Thymus (tissue), 11 donors: ENCODE results near the gene RANBP3L. TPM values are rescaled to one million over a fixed set of nuclear protein-coding genes. Genes with fewer than 3 reads are reported as not detected.
"Not testable (repeated sequence)": the region's sequence is repeated elsewhere in the genome, so short reads cannot be mapped to it uniquely, and the experiment has no call there.

Experiments used
- DNase-seq, 9 donors: peaks; one replicate each; pipeline ENCODE4 v3.0.0-alpha.2; 2013; ENCODE audit warnings: low spot score in 9 of 9, low read depth in 6 of 9, missing footprints in 1 of 9
- H3K27ac ChIP-seq, 2 donors: one replicate each; pipeline ENCODE4 v1.5.1; 2013; ENCODE audit warnings: control low read depth in 1 of 2, low read depth in 1 of 2, low read length in 1 of 2, mild to moderate bottlenecking in 1 of 2, moderate library complexity in 1 of 2
- H3K27me3 ChIP-seq, 2 donors: one replicate each; pipeline ENCODE4 v1.5.1; 2013; ENCODE audit warnings: low read length in 1 of 2; ENCODE audit not compliant: control insufficient read depth in 2 of 2, insufficient read depth in 1 of 2
- H3K36me3 ChIP-seq, 2 donors: one replicate each; pipeline ENCODE4 v1.5.1; 2013; ENCODE audit warnings: low read length in 1 of 2, mild to moderate bottlenecking in 1 of 2, moderate library complexity in 1 of 2; ENCODE audit not compliant: control insufficient read depth in 2 of 2, insufficient read depth in 2 of 2
- H3K4me1 ChIP-seq, 2 donors: one replicate each; pipeline ENCODE4 v1.5.1; 2013; ENCODE audit warnings: low read length in 2 of 2; ENCODE audit not compliant: control insufficient read depth in 2 of 2, insufficient read depth in 2 of 2
- H3K4me3 ChIP-seq, 2 donors: one replicate each; pipeline ENCODE4 v1.5.1; 2013; ENCODE audit warnings: low read length in 2 of 2, control low read depth in 1 of 2, mild to moderate bottlenecking in 1 of 2
- H3K9me3 ChIP-seq, 2 donors: one replicate each; pipeline ENCODE4 v1.5.1; 2013; ENCODE audit warnings: low read length in 1 of 2, mild to moderate bottlenecking in 1 of 2; ENCODE audit not compliant: control insufficient read depth in 2 of 2, insufficient read depth in 1 of 2
- WGBS: extraction: QIAGEN DNeasy Blood & Tissue Kit; methylation state at CpG from one replicate; pipeline ENCODE4 v1.1.7; 2013; 5-methylcytosine and 5-hydroxymethylcytosine counted together
- polyA plus RNA-seq: library from polyadenylated mRNA; stranded (reverse); fragments of 200-250 nt; gene quantifications from one replicate; pipeline ENCODE4 v1.2.3, GENCODE V29; 2013
- total RNA-seq: library from RNA; stranded (reverse); fragments of 120-200 nt; gene quantifications from one replicate; pipeline ENCODE4 v1.2.4, GENCODE V29; 2013
- donor health status: healthy.

The RANBP3L gene
- total and polyA plus RNA-seq, 2 donors = 0.14 to 0.41 TPM

GRCh38 chr5:36200513-36200912, 101.2 kb downstream of the RANBP3L start:
- H3K9me3 ChIP-seq = no peaks in the 10 kb centered on the region
- H3K4me1 ChIP-seq = no peaks in the 10 kb centered on the region
- no peak for DNase-seq
- H3K4me3 ChIP-seq = no peak overlapping the region
- H3K27ac ChIP-seq = no peak overlapping the region
- no peaks in the 10 kb centered on the region for H3K27me3 ChIP-seq
- 98% methylated on average over 4 of the region's 4 CpGs for WGBS
- peaks cover 4 to 23% of the 10 kb centered on the region in 2 donors for H3K36me3 ChIP-seq

GRCh38 chr5:36199620-36200019, 102.1 kb downstream of the RANBP3L start:
- no peaks in the 10 kb centered on the region for H3K4me1 ChIP-seq
- no peak overlapping the region for H3K27ac ChIP-seq
- H3K9me3 ChIP-seq = no peaks in the 10 kb centered on the region
- H3K36me3 ChIP-seq = peaks cover 4 to 25% of the 10 kb centered on the region in 2 donors
- H3K4me3 ChIP-seq = no peak overlapping the region
- WGBS = 98% methylated on average over 2 of the region's 2 CpGs
- no peak for DNase-seq
- no peaks in the 10 kb centered on the region for H3K27me3 ChIP-seq

DNA sequence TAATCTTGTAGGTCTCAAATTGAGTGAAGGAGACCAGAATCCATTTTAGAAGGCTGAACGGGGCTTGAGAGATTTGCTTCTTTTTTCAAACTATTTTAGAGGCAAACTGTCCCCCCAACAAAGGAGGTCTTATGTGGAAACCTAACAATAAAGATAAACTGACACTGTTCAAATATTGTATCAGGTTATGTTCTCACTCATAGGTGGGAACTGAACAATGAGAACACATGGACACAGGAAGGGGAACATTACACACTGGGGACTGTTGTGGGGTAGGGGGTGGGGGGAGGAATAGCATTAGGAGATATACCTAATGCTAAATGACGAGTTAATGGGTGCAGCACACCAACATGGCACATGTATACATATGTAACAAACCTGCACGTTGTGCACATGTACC, 102.9 kb downstream of the RANBP3L start:
- H3K4me3 ChIP-seq, H3K27me3 ChIP-seq, H3K27ac ChIP-seq, DNase-seq, H3K4me1 ChIP-seq, H3K9me3 ChIP-seq: not testable (repeated sequence)
- peaks cover 4 to 25% of the 10 kb centered on the region in 2 donors for H3K36me3 ChIP-seq
- 97% methylated on average over 3 of the region's 3 CpGs for WGBS

Other genes starting within 250 kb of the RANBP3L start
- gene UGT3A2, start 235.0 kb downstream of the RANBP3L start, total RNA-seq = 6.8 TPM
- gene UGT3A2, start 235.0 kb downstream of the RANBP3L start, polyA plus RNA-seq = 0.30 TPM
- 12.4 TPM for gene LMBRD2, start 150.0 kb downstream of the RANBP3L start, total RNA-seq
- 4.3 TPM for gene LMBRD2, start 150.0 kb downstream of the RANBP3L start, polyA plus RNA-seq
- 31.0 TPM for gene SKP2, start 149.8 kb downstream of the RANBP3L start, total RNA-seq
- gene SKP2, start 149.8 kb downstream of the RANBP3L start, polyA plus RNA-seq = 6.5 TPM
- gene NADK2, start 60.0 kb downstream of the RANBP3L start, total RNA-seq = 16.8 TPM
- gene NADK2, start 60.0 kb downstream of the RANBP3L start, polyA plus RNA-seq = 12.4 TPM